DMS53 treated with DMSO at 0.1 percent for 48 hours (cell line): ENCODE data around the gene TNP1.

ENCODE experiments used
- DNase-seq: peaks from one replicate; lab custom pipeline; 2025; ENCODE audit not compliant: unreplicated experiment; lab: John Stamatoyannopoulos, UW

Gene TNP1

GRCh38 chr2:216845426-216845825 is 14.4 kb downstream of the TNP1 start:
- DNase-seq, result no peak

GRCh38 chr2:216842636-216843035 is 17.2 kb downstream of the TNP1 start:
- DNase-seq, result no peak

- DNase-seq, result no peak
These were observed 20.2 kb downstream of the TNP1 start for GRCh38 chr2:216839688-216840087.

GRCh38 chr2:216838151-216838550 is 21.7 kb downstream of the TNP1 start:
- no peak for DNase-seq

GRCh38 chr2:216837740-216838139 is 22.1 kb downstream of the TNP1 start:
- DNase-seq, result no peak

- DNase-seq, result no peak
These were observed 26.8 kb downstream of the TNP1 start for GRCh38 chr2:216833061-216833460.

- no peak for DNase-seq
These were observed 29.5 kb downstream of the TNP1 start for GRCh38 chr2:216830346-216830745.

- DNase-seq, result no peak
These were observed 30.3 kb downstream of the TNP1 start for GRCh38 chr2:216829533-216829932.

GRCh38 chr2:216827073-216827720 is 32.7 kb downstream of the TNP1 start:
- no peak for DNase-seq

GRCh38 chr2:216822470-216822869 is 37.4 kb downstream of the TNP1 start:
- DNase-seq, result no peak

GRCh38 chr2:216820709-216821108 is 39.2 kb downstream of the TNP1 start:
- DNase-seq, result no peak

- DNase-seq, result no peak
These were observed 40.1 kb downstream of the TNP1 start for GRCh38 chr2:216819766-216820165.

GRCh38 chr2:216819055-216819454 is 40.8 kb downstream of the TNP1 start:
- DNase-seq, result no peak

- DNase-seq, result no peak
These were observed 49.3 kb downstream of the TNP1 start for GRCh38 chr2:216810399-216811160.
